HepG2 (cell line): ENCODE measurements around the gene ACAP3. TPM values are rescaled to one million over a fixed set of nuclear protein-coding genes. Genes with fewer than 3 reads are reported as not detected.

Source experiments
- ARNT2 ChIP-seq: sonication (generic); formaldehyde crosslinking; IDR thresholded peaks from 2 replicates; pipeline ENCODE4 v1.8.0; 2022; ENCODE audit warnings: mild to moderate bottlenecking, low read depth, missing genetic modification reagents, moderate library complexity
- ATF5 ChIP-seq: sonication (generic); formaldehyde crosslinking; IDR thresholded peaks from 2 replicates; pipeline ENCODE4 v1.4.0; 2020; ENCODE audit warnings: mild to moderate bottlenecking, low read depth, missing genetic modification reagents
- CBX5 ChIP-seq: sonication (generic); formaldehyde crosslinking; IDR thresholded peaks from 2 replicates; pipeline ENCODE4 v1.4.0; 2020; ENCODE audit warnings: missing genetic modification reagents, borderline replicate concordance
- CREBL2 ChIP-seq: sonication (generic); formaldehyde crosslinking; IDR thresholded peaks from 2 replicates; pipeline ENCODE4 v1.8.1; 2023; ENCODE audit warnings: missing genetic modification reagents, mild to moderate bottlenecking, borderline replicate concordance
- E2F2 ChIP-seq: sonication (generic); formaldehyde crosslinking; IDR thresholded peaks from 2 replicates; pipeline ENCODE4 v1.4.0; 2020; ENCODE audit warnings: missing genetic modification reagents, borderline replicate concordance
- FOXA3 ChIP-seq: IDR thresholded peaks from 2 replicates; pipeline ENCODE4 v1.6.1; 2016; ENCODE audit warnings: missing genetic modification reagents, missing compliant biosample characterization
- HDAC6 ChIP-seq: fragments of 200-600 bp; sonication (generic); IDR thresholded peaks from 2 replicates; pipeline ENCODE4 v1.7.0; 2017; ENCODE audit warnings: mild to moderate bottlenecking, antibody characterized with exemption, low read length, low read depth
- IRF9 ChIP-seq: sonication (generic); formaldehyde crosslinking; IDR thresholded peaks from 2 replicates; pipeline ENCODE4 v1.8.0; 2022; ENCODE audit warnings: missing genetic modification reagents, mild to moderate bottlenecking, borderline replicate concordance
- MIER3 ChIP-seq: IDR thresholded peaks from 2 replicates; pipeline ENCODE4 v1.6.1; 2016; ENCODE audit warnings: missing compliant biosample characterization, borderline replicate concordance
- NFKBIZ ChIP-seq: IDR thresholded peaks from 2 replicates; pipeline ENCODE4 v1.6.1; 2018; ENCODE audit warnings: missing genetic modification reagents, missing compliant biosample characterization
- NFRKB ChIP-seq: fragments of 450-650 bp; IDR thresholded peaks from 2 replicates; pipeline ENCODE4 v1.6.1; 2017
- PCBP1 ChIP-seq: fragments of 200-400 bp; formaldehyde crosslinking; IDR thresholded peaks from 2 replicates; pipeline ENCODE4 v1.6.1; 2017; ENCODE audit warnings: mild to moderate bottlenecking, low read depth, low read length, borderline replicate concordance
- PPARG ChIP-seq: conservative IDR thresholded peaks from 2 replicates; pipeline ENCODE4 v1.6.1; 2016; ENCODE audit warnings: missing biosample characterization, missing genetic modification reagents
- SIX4 ChIP-seq: sonication (generic); formaldehyde crosslinking; IDR thresholded peaks from 2 replicates; pipeline ENCODE4 v1.4.0; 2020; ENCODE audit warnings: missing genetic modification reagents
- TEF ChIP-seq: sonication (generic); formaldehyde crosslinking; IDR thresholded peaks from 2 replicates; pipeline ENCODE4 v1.5.0; 2020; ENCODE audit warnings: missing genetic modification reagents
- TRIM24 ChIP-seq: sonication (generic); formaldehyde crosslinking; IDR thresholded peaks from 2 replicates; pipeline ENCODE4 v1.8.0; 2022; ENCODE audit warnings: mild to moderate bottlenecking, missing genetic modification reagents
- ZMYM2 ChIP-seq: sonication (generic); formaldehyde crosslinking; IDR thresholded peaks from 2 replicates; pipeline ENCODE4 v1.8.0; 2022; ENCODE audit warnings: mild to moderate bottlenecking, missing genetic modification reagents
- ZNF121 ChIP-seq: sonication (generic); formaldehyde crosslinking; IDR thresholded peaks from 2 replicates; pipeline ENCODE4 v1.5.0; 2020; ENCODE audit warnings: mild to moderate bottlenecking, missing genetic modification reagents
- ZNF225 ChIP-seq: sonication (generic); formaldehyde crosslinking; IDR thresholded peaks from 2 replicates; pipeline ENCODE4 v1.4.0; 2020; ENCODE audit warnings: mild to moderate bottlenecking, missing genetic modification reagents
- ZNF331 ChIP-seq: sonication (generic); formaldehyde crosslinking; IDR thresholded peaks from 2 replicates; pipeline ENCODE4 v1.4.0; 2020; ENCODE audit warnings: missing genetic modification reagents
- ZNF512 ChIP-seq: sonication (generic); formaldehyde crosslinking; IDR thresholded peaks from 2 replicates; pipeline ENCODE4 v1.4.0; 2020; ENCODE audit warnings: mild to moderate bottlenecking, missing genetic modification reagents
- polyA plus RNA-seq, 8 experiments: library from polyadenylated mRNA; depleted of rRNA in 3 of 8; stranded (reverse) in 7 of 8; unstranded in 1 of 8; fragments of >200 nt; fragmentation: Illumina TruSeq in 4 of 8; extraction: Trizol in 4 of 8; gene quantifications; 2 replicates each; pipeline versions ENCODE4 v1.2.1 to v1.2.3, GENCODE V29; 2011 to 2016; ENCODE audit warnings: low read depth in 4 of 8, missing spikeins in 1 of 8, mixed read lengths in 1 of 8; ENCODE audit not compliant: insufficient read depth in 1 of 8
- total RNA-seq, 5 experiments: library from RNA; depleted of rRNA; stranded (reverse); fragments of >200 nt; fragmentation: Illumina TruSeq; extraction: Trizol; gene quantifications; 2 replicates each; pipeline ENCODE4 v1.2.3, GENCODE V29; 2016; ENCODE audit warnings: low read depth in 1 of 5

The ACAP3 gene
- total and polyA plus RNA-seq, 2 of the 13 experiments (the other 11 are each of a cell fraction or from before 2014, with no cell fraction given) = 29.4 to 50.8 TPM

GRCh38 chr1:1306661-1307260, 969 bp downstream of the ACAP3 start (continued):
- no peak for TF ChIP-seq HDAC6
- TF ChIP-seq TRIM24 (CRISPR knock-in tag) = no peak
- no peak for TF ChIP-seq SIX4 (CRISPR knock-in tag)
- TF ChIP-seq E2F2 (CRISPR knock-in tag) = no peak
- no peak for TF ChIP-seq CREBL2 (CRISPR knock-in tag)
- no peak for TF ChIP-seq PCBP1
- TF ChIP-seq IRF9 (CRISPR knock-in tag) = no peak
- TF ChIP-seq ATF5 (CRISPR knock-in tag) = no peak
- TF ChIP-seq PPARG (CRISPR knock-in tag) = no peak
- TF ChIP-seq FOXA3 (CRISPR knock-in tag) = no peak
- no peak; the same call in none of the 2 replicates for TF ChIP-seq ZNF331 (CRISPR knock-in tag)
- TF ChIP-seq ZNF512 (CRISPR knock-in tag) = no peak
- no peak for TF ChIP-seq NFKBIZ (CRISPR knock-in tag)
- peak; percentile 40; the same call in 1 of the 2 replicates for TF ChIP-seq CBX5 (CRISPR knock-in tag)
- TF ChIP-seq ZNF225 = no peak
- TF ChIP-seq ARNT2 (CRISPR knock-in tag) = 0 out of 2 replicates have a peak, but pooled peaks have one; percentile 56
- no peak for TF ChIP-seq TEF
- TF ChIP-seq MIER3 (CRISPR knock-in tag) = no peak
- TF ChIP-seq ZMYM2 (CRISPR knock-in tag) = no peak
- TF ChIP-seq ZNF121 (CRISPR knock-in tag) = peak; percentile 10; the same call in 1 of the 2 replicates
- no peak for TF ChIP-seq NFRKB
